Measurements from ENCODE around the gene FGFRL1. TPM values are rescaled to one million over a fixed set of nuclear protein-coding genes. Genes with fewer than 3 reads are reported as not detected.

FGFRL1 gene
- total RNA-seq, 3 donors from 2014 or later, result 19.8 to 40.0 (median 22.9) TPM

- Histone ChIP-seq H3K27me3 (no peaks in the 10 kb centered on the region), H3K36me3 (no peaks in the 10 kb centered on the region), H3K9me3 (no peaks in the 10 kb centered on the region), H3K27ac (no peak overlapping the region), H3K4me1 (peaks cover 8 to 50% of the 10 kb centered on the region in 2 donors), H3K4me3 (no peak overlapping the region)
- DNase-seq (ENCODE audit: low spot score in 2 of 2), result no peak
- intact Hi-C loops (cut with DNase I; ENCODE audit: low total_unique reads), result no loop called here
- no peak for TF ChIP-seq POLR2A (IDR thresholded peaks at IDR 0.05)
- TF ChIP-seq CTCF (IDR thresholded peaks at IDR 0.05), result no peak
- TF ChIP-seq POLR2AphosphoS5 (IDR thresholded peaks at IDR 0.05), result no peak
These were observed 31.1 kb downstream of the FGFRL1 start for GRCh38 chr4:1042352-1043055.

- Histone ChIP-seq H3K27me3 (no peaks in the 10 kb centered on the region), H3K27ac (no peak overlapping the region), H3K4me1 (peaks cover 8 to 50% of the 10 kb centered on the region in 2 donors), H3K36me3 (no peaks in the 10 kb centered on the region), H3K9me3 (no peaks in the 10 kb centered on the region), H3K4me3 (no peak overlapping the region)
- intact Hi-C loops (cut with DNase I; ENCODE audit: low total_unique reads), result no loop called here
- TF ChIP-seq POLR2A (IDR thresholded peaks at IDR 0.05) (no peak), POLR2AphosphoS5 (IDR thresholded peaks at IDR 0.05) (no peak), CTCF (IDR thresholded peaks at IDR 0.05) (no peak)
- no peak for DNase-seq (ENCODE audit: low spot score in 2 of 2)
These were observed 31.7 kb downstream of the FGFRL1 start for GRCh38 chr4:1043162-1043561.

GRCh38 chr4:1043651-1044468 is 32.4 kb downstream of the FGFRL1 start:
- H3K4me3 ChIP-seq, result peak overlapping the region; percentile 13 to 57 (median 22)
- TF ChIP-seq POLR2A (IDR thresholded peaks at IDR 0.05) (no peak), POLR2AphosphoS5 (IDR thresholded peaks at IDR 0.05) (peak; percentile 58 to 97 (median 64))
- H3K36me3 ChIP-seq, result no peaks in the 10 kb centered on the region
- H3K9me3 ChIP-seq, result no peaks in the 10 kb centered on the region
- peak overlapping the region; percentile 70 to 87 for H3K27ac ChIP-seq
- no peaks in the 10 kb centered on the region for H3K27me3 ChIP-seq
- H3K4me1 ChIP-seq, result peaks cover 8 to 50% of the 10 kb centered on the region in 2 donors
- peak; percentile 77 to 82 for DNase-seq (ENCODE audit: low spot score in 2 of 2)
- intact Hi-C loops (cut with DNase I; ENCODE audit: low total_unique reads), result no loop called here

- H3K4me3 ChIP-seq, result peak overlapping the region in 1 of 3 donors; percentile 57
- intact Hi-C loops (cut with DNase I; ENCODE audit: low total_unique reads), result no loop called here
These were observed 33.2 kb downstream of the FGFRL1 start for GRCh38 chr4:1044469-1045192.

GRCh38 chr4:1045193-1045594 is 33.8 kb downstream of the FGFRL1 start:
- no peak for DNase-seq (ENCODE audit: low spot score in 2 of 2)
- H3K27me3 ChIP-seq, result no peaks in the 10 kb centered on the region
- peaks cover 8 to 45% of the 10 kb centered on the region in 2 donors for H3K4me1 ChIP-seq

More at GRCh38 chr4:1044469-1045192, 33.2 kb downstream of the FGFRL1 start:
- DNase-seq (ENCODE audit: low spot score in 2 of 2), result no peak
- Histone ChIP-seq H3K27me3 (no peaks in the 10 kb centered on the region), H3K9me3 (no peaks in the 10 kb centered on the region), H3K36me3 (no peaks in the 10 kb centered on the region), H3K27ac (peak overlapping the region; percentile 70 to 87), H3K4me1 (peaks cover 8 to 47% of the 10 kb centered on the region in 2 donors)
- TF ChIP-seq POLR2A (IDR thresholded peaks at IDR 0.05), result no peak

More at GRCh38 chr4:1045193-1045594, 33.8 kb downstream of the FGFRL1 start:
- TF ChIP-seq CTCF (IDR thresholded peaks at IDR 0.05), result no peak
- no peak for TF ChIP-seq POLR2AphosphoS5 (IDR thresholded peaks at IDR 0.05)
- no peak for TF ChIP-seq POLR2A (IDR thresholded peaks at IDR 0.05)
- Histone ChIP-seq H3K36me3 (no peaks in the 10 kb centered on the region), H3K27ac (peak overlapping the region; percentile 70 to 87), H3K9me3 (no peaks in the 10 kb centered on the region), H3K4me3 (peak overlapping the region in 1 of 3 donors; percentile 50)
- intact Hi-C loops (cut with DNase I; ENCODE audit: low total_unique reads), result no loop called here

All from breast epithelium (tissue), 4 donors.